Mucosa of descending colon (tissue), 3 donors: ENCODE data around the gene ZFYVE19. TPM values are rescaled to one million over a fixed set of nuclear protein-coding genes. Genes with fewer than 3 reads are reported as not detected.

Experiments
- ATAC-seq: fragments of 200-7000 bp; cut with Tn5 transposase; one replicate; pipeline ENCODE4 v1.9.1; 2020; ENCODE audit warnings: mild to moderate bottlenecking, moderate library complexity
- DNase-seq, 3 donors: peaks; one replicate each; pipeline ENCODE4 v3.0.0-alpha.2; 2020
- H3K36me3 ChIP-seq: fragments of 200-600 bp; one replicate; pipeline ENCODE4 v1.8.0; 2021; ENCODE audit warnings: low read depth, mild to moderate bottlenecking
- H3K4me1 ChIP-seq: fragments of 200-600 bp; one replicate; pipeline ENCODE4 v1.8.0; 2021; ENCODE audit warnings: low read depth, mild to moderate bottlenecking
- H3K4me3 ChIP-seq: fragments of 200-600 bp; one replicate; pipeline ENCODE4 v1.8.0; 2021; ENCODE audit warnings: mild to moderate bottlenecking
- H3K9me3 ChIP-seq: fragments of 200-600 bp; one replicate; pipeline ENCODE4 v1.8.0; 2021; ENCODE audit warnings: mild to moderate bottlenecking
- CTCF ChIP-seq: fragments of 200-600 bp; IDR thresholded peaks from one replicate; pipeline ENCODE4 v1.8.0; 2022; ENCODE audit warnings: antibody characterized with exemption, mild to moderate bottlenecking
- intact Hi-C, 2 donors: fragments of 100-400 bp; cut with DNase I in 1 of 2; cut with micrococcal nuclease in 1 of 2; formaldehyde crosslinking; loops; one replicate each; pipeline versions ENCODE4 v1.11.0 to v1.11.1; 2022; cut with DNase I, micrococcal nuclease
- total RNA-seq, 3 donors: library from RNA; stranded (reverse); fragmentation: NEBNext Ultra II Directional in 2 of 3; extraction: Animal tissue kit (Norgen Biotek cat#: 25700) in 2 of 3; gene quantifications; one replicate each; pipeline versions ENCODE4 v1.2.1 to v1.2.4, GENCODE V29; 2021 to 2023
- donor health status: DM: no; HTN: no; CAD: no; lungs with moderate emphysema.
- donor health status: DM: no; HTN: no; CAD: no.
- donor health status: DM: no; HTN: yes; CAD: no.

ZFYVE19 gene
- total RNA-seq, 3 donors from 2014 or later, result 22.2 to 37.5 (median 36.5) TPM

DNA sequence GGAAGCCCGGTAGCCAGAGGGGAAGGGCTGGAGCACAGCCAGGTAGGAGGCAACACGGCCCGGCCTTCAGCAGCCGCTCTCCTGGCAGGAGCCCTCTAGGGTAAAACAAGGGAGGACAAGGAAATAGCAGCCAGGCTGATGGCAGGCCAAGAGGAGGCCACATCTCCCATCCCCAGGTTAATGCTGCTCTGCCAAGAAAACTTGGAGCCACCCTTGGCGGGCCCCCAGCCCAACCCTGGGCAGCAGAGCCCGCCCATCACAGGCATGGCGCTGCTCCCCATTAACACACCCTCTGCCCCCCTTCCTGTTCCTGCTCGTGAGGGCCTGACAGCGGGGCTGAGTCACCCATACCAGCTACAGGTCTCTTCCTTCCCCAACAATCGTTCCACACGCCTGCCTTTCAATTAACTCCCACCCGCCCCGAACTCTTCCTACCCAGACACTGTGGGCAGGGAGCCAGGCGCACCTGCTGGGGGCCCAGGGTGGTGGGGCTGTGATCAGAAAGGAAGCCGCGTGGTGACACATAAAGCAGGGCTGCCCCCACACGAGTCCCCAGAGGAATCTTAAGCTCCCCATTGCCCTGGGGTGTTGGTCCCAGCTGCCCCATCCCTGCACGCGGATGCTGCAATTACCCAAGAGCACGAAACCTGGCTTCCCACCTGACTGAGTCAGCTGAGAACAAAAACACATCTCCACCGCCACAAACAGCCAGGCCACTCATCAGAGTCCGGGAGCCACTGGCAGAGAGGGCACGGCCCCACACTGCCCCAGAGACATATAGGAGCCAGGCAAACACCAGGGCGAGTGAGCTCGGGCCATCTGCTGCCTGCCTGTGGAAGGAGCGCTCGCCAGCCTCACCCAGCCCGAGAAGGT lies 37.4 kb upstream of the ZFYVE19 start, which contains the start of gene C15orf62:
Gene C15orf62 (plus strand): TSS at position 707 of the 873 bp plus-strand sequence. CDS start 516 bp downstream, outside the sequence.
- peak; percentile 56 to 84 (median 75) for DNase-seq
- Histone ChIP-seq H3K4me3 (no peak within 1 kb of the TSS), H3K4me1 (peaks cover 51% of the 10 kb centered on the region), H3K36me3 (no peaks in the 10 kb centered on the region), H3K9me3 (no peaks in the 10 kb centered on the region)
- intact Hi-C loops, result no loop called here
- TF ChIP-seq CTCF, result no peak
- peak; percentile 68 for ATAC-seq

DNA sequence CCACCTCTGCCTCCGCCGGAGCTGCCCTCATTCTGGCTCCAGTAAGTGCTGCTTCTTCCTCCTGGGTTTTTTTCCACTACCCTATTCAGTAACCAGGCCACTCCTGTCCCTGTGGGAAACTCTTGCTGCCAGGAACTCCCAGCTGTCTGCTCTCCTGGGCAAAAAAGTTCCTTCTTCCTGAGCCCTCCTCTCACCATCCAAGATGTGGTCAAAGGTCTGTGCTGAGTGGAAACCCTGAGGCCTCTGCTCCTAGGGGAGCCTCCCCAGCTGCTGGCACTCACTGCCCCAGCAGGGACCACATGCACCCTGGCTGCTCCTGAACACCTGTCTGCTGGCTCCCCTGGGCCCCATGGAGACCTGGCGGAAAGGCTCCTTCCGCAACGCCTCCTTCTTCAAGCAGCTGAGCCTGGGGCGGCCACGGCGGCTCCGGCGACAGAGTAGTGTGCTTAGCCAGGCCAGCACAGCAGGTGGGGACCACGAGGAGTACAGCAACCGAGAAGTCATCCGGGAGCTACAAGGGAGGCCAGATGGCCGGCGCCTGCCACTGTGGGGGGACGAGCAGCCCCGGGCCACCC lies 36.7 kb upstream of the ZFYVE19 start:
- H3K4me3 ChIP-seq, result no peak overlapping the region
- no peaks in the 10 kb centered on the region for H3K36me3 ChIP-seq
- peaks cover 44% of the 10 kb centered on the region for H3K4me1 ChIP-seq

GRCh38 chr15:40771242-40771641 lies 35.6 kb upstream of the ZFYVE19 start:
- H3K9me3 ChIP-seq, result no peaks in the 10 kb centered on the region
- ATAC-seq (no peak), DNase-seq (peak in 1 of 3 donors; percentile 47)
- H3K4me3 ChIP-seq, result no peak overlapping the region
- intact Hi-C loops, result no loop called here
- peaks cover 3% of the 10 kb centered on the region for H3K36me3 ChIP-seq
- peaks cover 37% of the 10 kb centered on the region for H3K4me1 ChIP-seq
- TF ChIP-seq CTCF, result no peak

More for the DNA sequence above, 36.7 kb upstream of the ZFYVE19 start:
- no peaks in the 10 kb centered on the region for H3K9me3 ChIP-seq
- no peak for TF ChIP-seq CTCF
- ATAC-seq, result peak; percentile 58
- intact Hi-C loops, result no loop called here
- peak; percentile 52 to 73 (median 68) for DNase-seq

GRCh38 chr15:40772014-40772413 lies 34.9 kb upstream of the ZFYVE19 start:
- no peak for ATAC-seq
- Histone ChIP-seq H3K4me3 (no peak overlapping the region), H3K36me3 (peaks cover 4% of the 10 kb centered on the region), H3K4me1 (peaks cover 37% of the 10 kb centered on the region), H3K9me3 (no peaks in the 10 kb centered on the region)
- intact Hi-C loops, result no loop called here
- TF ChIP-seq CTCF, result no peak
- peak in 1 of 3 donors; percentile 50 for DNase-seq

DNA sequence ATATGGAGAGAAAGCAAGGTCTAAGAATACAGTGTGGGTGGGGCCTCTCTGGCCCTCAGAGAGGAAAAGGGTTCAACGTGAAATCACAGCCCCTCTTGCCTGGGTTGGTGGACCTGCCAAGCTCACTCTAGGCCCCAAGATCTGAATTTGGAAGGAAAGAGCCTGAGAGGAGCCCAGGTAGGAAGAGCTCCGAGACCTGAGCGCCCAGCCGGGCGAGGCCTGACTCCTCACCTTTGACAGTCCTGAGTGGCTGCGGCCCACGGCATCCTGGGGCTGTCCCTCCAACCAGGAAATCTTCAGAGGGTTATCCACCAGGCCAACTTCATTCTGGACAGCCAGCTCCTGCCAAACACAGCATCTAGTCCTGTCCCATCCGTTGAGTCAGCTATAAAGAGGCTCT lies 33.4 kb upstream of the ZFYVE19 start:
- intact Hi-C loops, result no loop called here
- no peak for TF ChIP-seq CTCF
- Histone ChIP-seq H3K9me3 (no peaks in the 10 kb centered on the region), H3K4me1 (peaks cover 24% of the 10 kb centered on the region), H3K36me3 (peaks cover 7% of the 10 kb centered on the region), H3K4me3 (no peak overlapping the region)
- peak in 1 of 3 donors; percentile 22 for DNase-seq
- ATAC-seq, result no peak
